IPS-20b (cell line): Measurements from ENCODE around the gene DARS2.

Experiments
- H3K27ac ChIP-seq: one replicate; pipeline ENCODE4 v1.5.1; 2013; ENCODE audit warnings: low read length
- H3K27me3 ChIP-seq: 2 replicates; pipeline ENCODE4 v1.6.1; 2013; ENCODE audit warnings: mild to moderate bottlenecking, low read length, inconsistent platforms; ENCODE audit not compliant: insufficient read depth
- H3K36me3 ChIP-seq: 2 replicates; pipeline ENCODE4 v1.6.1; 2013; ENCODE audit warnings: low read depth, mild to moderate bottlenecking, inconsistent platforms, low read length, moderate library complexity; ENCODE audit not compliant: insufficient read depth
- H3K4me1 ChIP-seq: 2 replicates; pipeline ENCODE4 v1.6.1; 2013; ENCODE audit warnings: mild to moderate bottlenecking, control low read depth, inconsistent platforms, low read length, moderate library complexity; ENCODE audit not compliant: insufficient read depth
- H3K4me3 ChIP-seq: 2 replicates; pipeline ENCODE4 v1.5.1; 2013; ENCODE audit warnings: mild to moderate bottlenecking, low read length, inconsistent platforms
- H3K9ac ChIP-seq: 2 replicates; pipeline ENCODE4 v1.6.1; 2013; ENCODE audit warnings: low read depth, mild to moderate bottlenecking, inconsistent platforms, low read length, moderate library complexity
- H3K9me3 ChIP-seq: 2 replicates; pipeline ENCODE4 v1.6.1; 2013; ENCODE audit warnings: mild to moderate bottlenecking, low read depth, low read length, inconsistent platforms; ENCODE audit not compliant: insufficient read depth

The DARS2 gene

DNA sequence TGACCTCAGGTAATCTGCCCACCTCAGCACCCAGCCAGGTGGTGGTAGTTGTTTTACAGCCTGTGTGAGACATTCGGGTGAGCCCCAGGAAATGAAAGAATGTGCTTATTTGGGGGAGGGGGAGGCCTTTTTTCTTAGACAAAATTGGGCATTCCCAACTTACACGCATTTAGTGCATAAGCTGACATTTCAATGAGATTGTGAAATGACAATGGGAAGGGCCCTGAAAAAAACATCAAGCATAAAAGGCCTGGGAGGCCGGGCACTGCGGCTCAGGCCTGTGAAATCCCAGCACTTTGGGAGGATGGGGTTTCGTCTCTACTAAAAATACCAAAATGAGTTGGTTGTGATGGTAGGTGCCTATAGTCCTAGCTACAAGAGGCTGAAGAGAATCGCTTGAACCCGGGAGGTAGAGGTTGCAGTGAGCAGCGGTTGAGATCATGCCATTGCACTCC is 38.3 kb downstream of the DARS2 start:
- Histone ChIP-seq H3K9me3 (no peaks in the 10 kb centered on the region; the same call in 1 of the 2 replicates), H3K27me3 (no peaks in the 10 kb centered on the region), H3K4me1 (peaks cover 5% of the 10 kb centered on the region), H3K27ac (no peak overlapping the region), H3K9ac (peak overlapping the region; percentile 100; the same call in 1 of the 2 replicates), H3K4me3 (peak overlapping the region; percentile 99; the same call in 1 of the 2 replicates), H3K36me3 (peaks cover 78% of the 10 kb centered on the region)

GRCh38 chr1:173863224-173864161 is 39.0 kb downstream of the DARS2 start:
- peak overlapping the region; percentile 100; the same call in 1 of the 2 replicates for H3K9ac ChIP-seq
- H3K4me3 ChIP-seq, result peak overlapping the region; percentile 99

DNA sequence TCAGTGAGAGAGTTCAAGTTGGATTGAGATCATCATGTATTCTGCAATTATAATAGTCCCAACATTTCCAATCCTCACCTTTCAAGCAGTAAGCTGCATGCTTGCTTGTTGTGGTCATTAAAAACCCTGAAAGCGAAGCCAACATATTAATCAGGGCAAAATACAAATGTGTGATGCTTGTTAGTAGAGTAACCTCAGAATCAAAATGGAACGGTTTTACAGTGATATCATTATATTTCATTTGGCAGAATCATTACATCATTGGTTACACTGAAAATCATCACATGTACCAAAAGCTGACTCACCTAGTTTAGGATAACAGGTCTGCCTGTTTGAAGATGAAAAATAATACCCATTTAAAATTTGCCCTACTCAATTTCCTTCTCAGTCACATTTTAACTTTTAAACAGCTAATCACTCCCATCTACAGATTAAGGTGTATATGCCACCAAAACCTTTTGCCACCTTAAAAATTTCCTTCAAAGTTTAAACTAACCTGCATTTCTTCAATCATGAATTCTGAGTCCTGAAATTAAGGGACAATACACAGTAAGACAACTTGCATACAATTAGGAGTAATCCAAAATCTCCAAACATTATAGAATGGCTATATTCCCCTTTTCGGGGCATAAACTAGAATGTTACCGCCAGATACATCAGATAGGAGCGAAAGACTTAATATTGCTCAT is 39.9 kb downstream of the DARS2 start:
- peak overlapping the region; percentile 99 for H3K4me3 ChIP-seq
- peaks cover 9% of the 10 kb centered on the region for H3K4me1 ChIP-seq
- peaks cover 64% of the 10 kb centered on the region for H3K36me3 ChIP-seq
- peak overlapping the region; percentile 100 for H3K9ac ChIP-seq
- H3K9me3 ChIP-seq, result no peaks in the 10 kb centered on the region; the same call in 1 of the 2 replicates
- H3K27ac ChIP-seq, result peak overlapping the region; percentile 92
- no peaks in the 10 kb centered on the region for H3K27me3 ChIP-seq

More at GRCh38 chr1:173863224-173864161, 39.0 kb downstream of the DARS2 start:
- H3K9me3 ChIP-seq, result no peaks in the 10 kb centered on the region; the same call in 1 of the 2 replicates
- H3K4me1 ChIP-seq, result peaks cover 5% of the 10 kb centered on the region
- no peaks in the 10 kb centered on the region for H3K27me3 ChIP-seq
- peaks cover 71% of the 10 kb centered on the region for H3K36me3 ChIP-seq
- no peak overlapping the region for H3K27ac ChIP-seq

GRCh38 chr1:173865468-173866164 is 41.1 kb downstream of the DARS2 start:
- Histone ChIP-seq H3K27ac (peak overlapping the region; percentile 92), H3K4me3 (peak overlapping the region; percentile 99), H3K9me3 (no peaks in the 10 kb centered on the region; the same call in 1 of the 2 replicates), H3K4me1 (peaks cover 12% of the 10 kb centered on the region), H3K27me3 (no peaks in the 10 kb centered on the region), H3K9ac (peak overlapping the region; percentile 100), H3K36me3 (peaks cover 62% of the 10 kb centered on the region)

DNA sequence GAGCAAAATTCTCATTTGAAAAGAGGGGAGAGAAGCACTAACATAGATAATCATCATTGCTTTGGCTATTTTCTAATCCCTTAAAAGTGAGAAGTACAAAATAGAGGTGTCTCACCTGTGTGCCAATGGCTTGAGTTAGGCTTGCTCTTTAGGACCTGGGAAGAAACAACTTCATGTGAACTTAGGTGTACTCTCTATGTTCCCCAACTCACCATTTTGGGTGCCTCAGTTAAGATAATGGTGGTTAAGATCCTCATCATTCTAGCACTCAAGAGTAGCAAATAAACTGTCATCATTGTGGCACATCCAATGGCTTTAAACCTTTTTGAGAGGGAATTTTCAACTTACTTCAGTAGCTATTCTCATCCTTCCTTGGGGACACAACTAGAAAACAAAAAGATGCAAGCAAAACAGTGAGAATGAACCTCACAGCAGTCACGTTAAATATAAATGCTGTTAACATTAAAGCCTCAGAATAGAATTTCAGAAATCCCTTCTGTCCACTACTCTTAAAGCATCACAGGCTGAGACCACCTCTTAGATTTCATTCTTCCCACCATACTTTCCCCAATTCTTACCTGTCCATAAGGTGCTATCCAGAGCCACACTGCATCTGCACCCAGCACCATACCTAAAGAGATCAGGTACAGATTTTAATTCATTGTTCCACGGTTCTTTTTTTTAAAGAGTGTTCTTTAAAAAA is 42.1 kb downstream of the DARS2 start:
- Histone ChIP-seq H3K4me3 (peak overlapping the region; percentile 99), H3K27me3 (no peaks in the 10 kb centered on the region), H3K9me3 (no peaks in the 10 kb centered on the region; the same call in 1 of the 2 replicates), H3K36me3 (peaks cover 70% of the 10 kb centered on the region), H3K4me1 (peaks cover 12% of the 10 kb centered on the region), H3K27ac (peak overlapping the region; percentile 92), H3K9ac (peak overlapping the region; percentile 100)

DNA sequence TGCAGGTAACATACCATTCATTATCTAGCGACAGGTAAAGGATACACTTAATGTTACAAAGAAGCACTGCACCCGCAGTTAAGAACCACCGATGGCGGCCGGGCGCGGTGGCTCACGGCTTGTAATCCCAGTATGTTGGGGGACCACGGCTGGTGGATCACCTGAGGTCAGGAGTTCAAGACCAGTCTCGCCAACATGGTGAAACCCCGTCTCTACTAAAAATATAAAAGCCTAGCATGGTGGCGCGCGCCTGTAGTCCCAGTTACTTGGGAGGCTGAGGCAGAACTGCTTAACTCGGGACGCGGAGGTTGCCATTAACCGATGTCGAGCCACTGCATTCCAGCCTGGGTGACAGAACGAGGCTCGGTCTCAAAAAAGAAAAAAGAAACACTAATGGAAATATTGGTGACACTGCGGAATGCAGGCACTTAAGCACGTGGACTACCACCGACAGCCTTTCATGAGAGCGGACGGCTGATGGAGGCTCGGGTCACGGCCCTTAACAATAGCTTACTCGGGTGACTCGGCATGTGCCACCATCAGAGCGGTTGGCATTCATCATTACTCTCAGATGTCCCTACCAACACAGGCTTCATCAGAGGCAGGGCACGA is 42.8 kb downstream of the DARS2 start:
- peak overlapping the region; percentile 99 for H3K4me3 ChIP-seq
- peaks cover 70% of the 10 kb centered on the region for H3K36me3 ChIP-seq
- H3K27ac ChIP-seq, result peak overlapping the region; percentile 92
- peaks cover 12% of the 10 kb centered on the region for H3K4me1 ChIP-seq
- peak overlapping the region; percentile 100 for H3K9ac ChIP-seq
- no peaks in the 10 kb centered on the region for H3K27me3 ChIP-seq
- no peaks in the 10 kb centered on the region; the same call in 1 of the 2 replicates for H3K9me3 ChIP-seq

DNA sequence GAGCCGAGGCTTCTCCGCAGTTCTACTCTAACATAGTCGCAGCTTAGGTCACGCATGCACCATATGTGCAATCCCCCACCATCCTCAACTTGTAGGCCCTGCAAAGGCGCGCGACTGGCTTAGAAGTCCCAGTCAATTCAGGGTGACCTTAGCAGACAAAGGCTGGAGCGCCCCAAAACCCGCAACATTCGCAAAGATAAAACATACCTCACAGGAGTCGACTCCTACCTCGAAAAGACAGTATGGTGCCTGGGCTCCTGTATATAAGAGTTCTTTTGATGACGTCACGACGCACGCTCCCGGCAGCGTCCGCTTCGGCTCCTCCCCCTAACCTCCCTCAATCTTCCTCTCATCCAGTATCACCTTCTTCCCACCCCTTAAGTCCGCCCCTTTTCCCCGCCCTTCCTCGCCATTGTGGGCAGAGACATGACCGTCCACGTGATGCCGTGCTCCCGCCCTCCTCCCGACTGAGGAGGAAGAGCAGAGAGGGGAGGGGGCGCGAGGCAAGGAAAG is 43.3 kb downstream of the DARS2 start, which contains the start of gene GAS5:
TSS of gene GAS5 (minus strand) at position 237 of the 513 bp plus-strand sequence.
- peaks cover 67% of the 10 kb centered on the region for H3K36me3 ChIP-seq
- H3K4me1 ChIP-seq, result peaks cover 12% of the 10 kb centered on the region

GRCh38 chr1:173868266-173869020 is 44.0 kb downstream of the DARS2 start, which contains the start of gene ZBTB37:
Gene ZBTB37 (plus strand): TSS chr1:173868380. CDS start chr1:173870226, 1,846 bp downstream.
- Histone ChIP-seq H3K27me3 (no peaks in the 10 kb centered on the region), H3K36me3 (peaks cover 65% of the 10 kb centered on the region), H3K9ac (peak within 1 kb of the TSS; percentile 100), H3K4me3 (peak within 1 kb of the TSS; percentile 99), H3K9me3 (no peaks in the 10 kb centered on the region; the same call in 1 of the 2 replicates), H3K4me1 (peaks cover 12% of the 10 kb centered on the region), H3K27ac (peak within 1 kb of the TSS; percentile 92)

More for the DNA sequence above, 43.3 kb downstream of the DARS2 start, which contains the start of gene GAS5:
- Histone ChIP-seq H3K4me3 (peak within 1 kb of the TSS; percentile 99), H3K9me3 (no peaks in the 10 kb centered on the region; the same call in 1 of the 2 replicates), H3K27me3 (no peaks in the 10 kb centered on the region), H3K9ac (peak within 1 kb of the TSS; percentile 100), H3K27ac (peak within 1 kb of the TSS; percentile 92)

- Histone ChIP-seq H3K36me3 (peaks cover 65% of the 10 kb centered on the region), H3K9ac (peak overlapping the region; percentile 86), H3K4me3 (peak overlapping the region; percentile 99), H3K9me3 (no peaks in the 10 kb centered on the region; the same call in 1 of the 2 replicates), H3K27ac (peak overlapping the region; percentile 49), H3K27me3 (no peaks in the 10 kb centered on the region), H3K4me1 (peaks cover 12% of the 10 kb centered on the region)
Measured at GRCh38 chr1:173869021-173869359, 44.5 kb downstream of the DARS2 start.
